H1 (cell line): ENCODE results near the gene NCKIPSD. TPM values are rescaled to one million over a fixed set of nuclear protein-coding genes. Genes with fewer than 3 reads are reported as not detected.

Source experiments
- CTCF ChIA-PET: fragments of 300-600 bp; sonication (Branson Sonifier 250); formaldehyde crosslinking; loops from one replicate; lab custom pipeline; 2021; ENCODE audit not compliant: partially characterized antibody; lab: Charles Lee
- POLR2A ChIA-PET: fragments of 300-600 bp; sonication (Branson Sonifier 250); formaldehyde crosslinking; loops from one replicate; lab custom pipeline; 2021; ENCODE audit warnings: inconsistent platforms; ENCODE audit not compliant: partially characterized antibody; lab: Charles Lee
- DNase-seq, 2 experiments: peaks; one replicate each; pipeline versions ENCODE4 v3.0.0 to v3.0.0-alpha.2; 2010 to 2022; ENCODE audit warnings: low spot score in 2 of 2, low read depth in 1 of 2, mixed read lengths in 1 of 2
- FAIRE-seq: peaks from 2 replicates; lab custom pipeline; 2011; peaks lifted over from hg19 to GRCh38; lab: Jason Lieb, UNC
- H2AFZ ChIP-seq: 2 replicates; pipeline ENCODE4 v1.8.1; 2012; ENCODE audit warnings: low read length, inconsistent platforms
- H2AK5ac ChIP-seq: 2 replicates; pipeline ENCODE4 v1.6.1; 2013; ENCODE audit warnings: low read depth, low read length
- H2BK120ac ChIP-seq: replicated peaks from 2 replicates; pipeline ENCODE3; 2013; ENCODE audit warnings: low read depth, low read length, inconsistent platforms
- H2BK12ac ChIP-seq: 2 replicates; pipeline ENCODE4 v1.6.1; 2013; ENCODE audit warnings: low read depth, low read length
- H2BK15ac ChIP-seq: 2 replicates; pipeline ENCODE4 v1.6.1; 2013; ENCODE audit warnings: low read length
- H2BK20ac ChIP-seq: 2 replicates; pipeline ENCODE4 v1.6.1; 2013; ENCODE audit warnings: low read length
- H2BK5ac ChIP-seq: 2 replicates; pipeline ENCODE4 v1.6.1; 2013; ENCODE audit warnings: low read depth, low read length
- H3K14ac ChIP-seq: 2 replicates; pipeline ENCODE4 v1.6.1; 2013; ENCODE audit warnings: inconsistent platforms; ENCODE audit not compliant: insufficient read length
- H3K18ac ChIP-seq: 2 replicates; pipeline ENCODE4 v1.6.1; 2013; ENCODE audit warnings: low read length; ENCODE audit errors: extremely low read depth
- H3K23ac ChIP-seq: 2 replicates; pipeline ENCODE4 v1.6.1; 2013; ENCODE audit warnings: inconsistent platforms; ENCODE audit not compliant: insufficient read length
- H3K23me2 ChIP-seq: 2 replicates; pipeline ENCODE4 v1.6.1; 2013; ENCODE audit warnings: low read depth, low read length
- H3K27ac ChIP-seq: 2 replicates; pipeline ENCODE4 v1.6.1; 2011; ENCODE audit warnings: low read depth, low read length, inconsistent platforms
- H3K27me3 ChIP-seq, 4 experiments: replicated peaks in 1 of 4; 1 replicate in 1 of 4; 2 replicates in 3 of 4; pipeline versions ENCODE4 v1.6.1 to v1.8.1; 2011 to 2013; ENCODE audit warnings: low read length in 3 of 4, mild to moderate bottlenecking in 3 of 4, inconsistent platforms in 2 of 4, mixed read lengths in 2 of 4, moderate library complexity in 1 of 4; ENCODE audit not compliant: control insufficient read depth in 3 of 4, insufficient read depth in 3 of 4; ENCODE audit errors: extremely low read depth in 1 of 4
- H3K36me3 ChIP-seq, 4 experiments: 2 replicates each; pipeline versions ENCODE4 v1.6.1 to v1.8.1; 2011 to 2013; ENCODE audit warnings: mild to moderate bottlenecking in 4 of 4, low read length in 3 of 4, moderate library complexity in 2 of 4, control low read depth in 1 of 4, inconsistent platforms in 1 of 4; ENCODE audit not compliant: insufficient read depth in 4 of 4, control insufficient read depth in 2 of 4
- H3K4ac ChIP-seq: replicated peaks from 2 replicates; pipeline ENCODE3; 2013; ENCODE audit warnings: low read length, low read depth, mixed read lengths, inconsistent platforms; ENCODE audit not compliant: insufficient read length
- H3K4me1 ChIP-seq, 4 experiments: replicated peaks in 1 of 4; 1 replicate in 1 of 4; 2 replicates in 3 of 4; pipeline versions ENCODE4 v1.6.1 to v1.8.1; 2011 to 2013; ENCODE audit warnings: low read length in 3 of 4, inconsistent platforms in 2 of 4, mixed read lengths in 1 of 4; ENCODE audit not compliant: insufficient read depth in 4 of 4, control insufficient read depth in 3 of 4
- H3K4me2 ChIP-seq, 2 experiments: 2 replicates each; pipeline versions ENCODE4 v1.6.1 to v1.8.1; 2011 to 2013; ENCODE audit warnings: low read depth in 2 of 2, low read length in 2 of 2, control low read depth in 1 of 2, inconsistent platforms in 1 of 2, mild to moderate bottlenecking in 1 of 2; ENCODE audit not compliant: insufficient read depth in 1 of 2
- H3K4me3 ChIP-seq, 4 experiments: fragments of 200-600, 300-600 bp in 1 of 4; sonication (generic), shearing (Covaris generic), sonication (Bioruptor Twin) in 1 of 4; 2 replicates each; pipeline versions ENCODE4 v1.5.1 to v1.8.1; 2011 to 2016; ENCODE audit warnings: low read length in 4 of 4, low read depth in 3 of 4, control low read depth in 2 of 4, inconsistent platforms in 2 of 4, mild to moderate bottlenecking in 2 of 4, mixed read lengths in 1 of 4, moderate library complexity in 1 of 4; ENCODE audit not compliant: insufficient read depth in 2 of 4; ENCODE audit errors: extremely low read depth in 1 of 4
- H3K56ac ChIP-seq: replicated peaks from 2 replicates; pipeline ENCODE3; 2013; ENCODE audit warnings: low read depth, mild to moderate bottlenecking, mixed read lengths, low read length, inconsistent platforms; ENCODE audit not compliant: insufficient read length
- H3K79me1 ChIP-seq: 2 replicates; pipeline ENCODE4 v1.6.1; 2013; ENCODE audit warnings: low read depth, low read length, control low read depth
- H3K79me2 ChIP-seq, 2 experiments: 2 replicates each; pipeline versions ENCODE4 v1.6.1 to v1.8.1; 2012 to 2013; ENCODE audit warnings: low read length in 2 of 2, mild to moderate bottlenecking in 2 of 2, inconsistent platforms in 1 of 2; ENCODE audit not compliant: insufficient read depth in 2 of 2, control insufficient read depth in 1 of 2
- H3K9ac ChIP-seq, 4 experiments: replicated peaks in 1 of 4; 1 replicate in 1 of 4; 2 replicates in 3 of 4; pipeline versions ENCODE4 v1.6.1 to v1.8.1; 2011 to 2013; ENCODE audit warnings: low read depth in 3 of 4, low read length in 3 of 4, control low read depth in 2 of 4, mild to moderate bottlenecking in 2 of 4, moderate library complexity in 2 of 4, inconsistent platforms in 1 of 4; ENCODE audit errors: extremely low read depth in 1 of 4
- H3K9me3 ChIP-seq, 2 experiments: 2 replicates each; pipeline versions ENCODE4 v1.6.1 to v1.8.1; 2012 to 2013; ENCODE audit warnings: mild to moderate bottlenecking in 2 of 2, moderate library complexity in 2 of 2, control low read depth in 1 of 2, inconsistent platforms in 1 of 2, low read depth in 1 of 2, low read length in 1 of 2, mixed read lengths in 1 of 2; ENCODE audit not compliant: insufficient read depth in 2 of 2
- H4K20me1 ChIP-seq, 2 experiments: replicated peaks in 1 of 2; 2 replicates each; pipeline versions ENCODE3 to v1.8.1; 2011 to 2013; ENCODE audit warnings: inconsistent platforms in 2 of 2, low read length in 2 of 2, mild to moderate bottlenecking in 1 of 2; ENCODE audit not compliant: insufficient read depth in 2 of 2, control insufficient read depth in 1 of 2
- H4K5ac ChIP-seq: 2 replicates; pipeline ENCODE4 v1.6.1; 2013; ENCODE audit warnings: low read length, low read depth, mixed read lengths, inconsistent platforms; ENCODE audit not compliant: insufficient read length
- H4K8ac ChIP-seq: 2 replicates; pipeline ENCODE4 v1.8.0; 2013; ENCODE audit warnings: mild to moderate bottlenecking, moderate library complexity, low read length, inconsistent platforms; ENCODE audit not compliant: insufficient read depth; ENCODE audit errors: extremely low read depth
- H4K91ac ChIP-seq: replicated peaks from 2 replicates; pipeline ENCODE3; 2013; ENCODE audit warnings: low read length, mixed read lengths, inconsistent platforms; ENCODE audit not compliant: insufficient read length
- ASH2L ChIP-seq: fragments of 200-600, 300-600 bp; sonication (generic); IDR thresholded peaks from one replicate; pipeline ENCODE4 v1.7.1; 2017; ENCODE audit warnings: low read length
- BACH1 ChIP-seq: IDR thresholded peaks from 2 replicates; pipeline ENCODE4 v1.6.1; 2012; ENCODE audit warnings: low read length, improper control_type of control experiment
- CEBPB ChIP-seq: IDR thresholded peaks from 2 replicates; pipeline ENCODE4 v1.6.1; 2012; ENCODE audit warnings: low read depth, low read length
- NANOG ChIP-seq: IDR thresholded peaks from 2 replicates; pipeline ENCODE4 v1.6.1; 2011; ENCODE audit warnings: low read length, low read depth, mild to moderate bottlenecking, inconsistent platforms; ENCODE audit not compliant: insufficient read depth, poor library complexity, severe bottlenecking
- POLR2A ChIP-seq, 2 experiments: IDR thresholded peaks; 1 replicate in 1 of 2; 2 replicates in 1 of 2; pipeline ENCODE4 v1.6.1; 2011; ENCODE audit warnings: low read depth in 2 of 2, low read length in 2 of 2, mild to moderate bottlenecking in 2 of 2; ENCODE audit errors: control extremely low read depth in 1 of 2
- RAD21 ChIP-seq, 2 experiments: IDR thresholded peaks in 1 of 2; conservative IDR thresholded peaks in 1 of 2; 2 replicates each; pipeline ENCODE4 v1.6.1; 2011; ENCODE audit warnings: low read depth in 2 of 2, low read length in 2 of 2, improper control_type of control experiment in 1 of 2, inconsistent platforms in 1 of 2, mild to moderate bottlenecking in 1 of 2, moderate library complexity in 1 of 2
- RFX5 ChIP-seq: IDR thresholded peaks from 2 replicates; pipeline ENCODE4 v1.6.1; 2011; ENCODE audit warnings: low read depth, low read length, improper control_type of control experiment, borderline replicate concordance
- RNF2 ChIP-seq: fragments of 200-900, 300-1000 bp; sonication (generic); IDR thresholded peaks from 2 replicates; pipeline ENCODE4 v1.7.1; 2016; ENCODE audit warnings: borderline replicate concordance, low read depth, mild to moderate bottlenecking, antibody characterized with exemption, low read length; ENCODE audit not compliant: poor library complexity, severe bottlenecking; ENCODE audit errors: missing control alignments
- SIN3A ChIP-seq, 2 experiments: IDR thresholded peaks in 1 of 2; conservative IDR thresholded peaks in 1 of 2; 2 replicates each; pipeline ENCODE4 v1.6.1; 2011 to 2012; ENCODE audit warnings: low read length in 2 of 2, improper control_type of control experiment in 1 of 2, low read depth in 1 of 2, mild to moderate bottlenecking in 1 of 2
- SIRT6 ChIP-seq: IDR thresholded peaks from one replicate; pipeline ENCODE4 v1.7.1; 2012; ENCODE audit warnings: low read length, inconsistent platforms
- SP1 ChIP-seq: IDR thresholded peaks from 2 replicates; pipeline ENCODE4 v1.6.1; 2011; ENCODE audit warnings: low read depth, low read length
- TBP ChIP-seq: IDR thresholded peaks from 2 replicates; pipeline ENCODE4 v1.6.1; 2011; ENCODE audit warnings: low read depth, low read length, improper control_type of control experiment
- ZNF274 ChIP-seq: IDR thresholded peaks from 2 replicates; pipeline ENCODE4 v1.7.0; 2012; ENCODE audit warnings: low read length, borderline replicate concordance; ENCODE audit errors: extremely low read depth
- WGBS, 2 experiments: shearing (Covaris generic) in 1 of 2; methylation state at CpG; one replicate each; pipeline versions ENCODE4 v1.1.6 to v1.1.7; 2013 to 2015; ENCODE audit warnings: low lambda C conversion rate in 2 of 2, mixed read lengths in 2 of 2, inconsistent platforms in 1 of 2, low coverage in 1 of 2, missing lambda C conversion rate in 1 of 2; ENCODE audit not compliant: insufficient replicate concordance in 2 of 2, insufficient coverage in 1 of 2, insufficient read length in 1 of 2; ENCODE audit errors: extremely low coverage in 1 of 2, missing lambda C conversion rate in 1 of 2; 5-methylcytosine and 5-hydroxymethylcytosine counted together
- polyA plus RNA-seq, 7 experiments: library from polyadenylated mRNA; depleted of rRNA in 3 of 7; stranded (reverse) in 5 of 7; unstranded in 2 of 7; fragments of >200 nt in 5 of 7; fragments of 200-250 nt in 2 of 7; gene quantifications; 1 replicate in 5 of 7; 2 replicates in 1 of 7; 4 replicates in 1 of 7; pipeline versions ENCODE4 v1.2.1 to v1.2.3, GENCODE V29; 2011 to 2013; ENCODE audit warnings: missing spikeins in 2 of 7, mixed read lengths in 2 of 7
- total RNA-seq: library from RNA; stranded (reverse); fragmentation: NEBNext Ultra II Directional; extraction: Animal tissue kit (Norgen Biotek cat#: 25700); gene quantifications from 2 replicates; pipeline ENCODE4 v1.2.1, GENCODE V29; 2021
- TF ChIP-seq, protein P1 (sequence below): IDR thresholded peaks from 2 replicates; pipeline ENCODE4 v1.6.1; 2012; ENCODE audit warnings: inconsistent platforms

Gene NCKIPSD
- total and polyA plus RNA-seq, 2 of the 8 experiments (the other 6 are each of a cell fraction or from before 2014, with no cell fraction given), result 34.7 to 91.8 TPM

GRCh38 chr3:48629894-48630293, 55.8 kb downstream of the NCKIPSD start:
- POLR2A ChIA-PET, result interaction anchor here (1.5 to 2.2 kb wide), 4 partner anchors 10 to 66 kb away, joined by 3 to 7 read pairs (median 4); no protein-coding TSS in a partner anchor

More at GRCh38 chr3:48629894-48630293, 55.8 kb downstream of the NCKIPSD start:
- CTCF ChIA-PET, result interaction anchor here (1.5 to 1.6 kb wide), 2 partner anchors 56 to 68 kb away, joined by 4 to 5 read pairs; partner anchors contain the start of gene NCKIPSD
- no peak overlapping the region for H3K23ac ChIP-seq
- no peak overlapping the region for H3K27ac ChIP-seq
- 0 out of 2 replicates have a peak, but pooled peaks cover 2% of the 10 kb centered on the region for H3K23me2 ChIP-seq
- no peaks in the 10 kb centered on the region; a peak in 1 of 7 replicates for H3K27me3 ChIP-seq
- H4K91ac ChIP-seq, result no peak overlapping the region
- peaks cover 20 to 59% (median 34%) of the 10 kb centered on the region in 4 experiments for H3K36me3 ChIP-seq
- H3K9me3 ChIP-seq, result no peaks in the 10 kb centered on the region
- no peak overlapping the region for H2AK5ac ChIP-seq
- H3K4me3 ChIP-seq, result no peak overlapping the region
- no peak overlapping the region for H3K9ac ChIP-seq
- DNase-seq (no peak), FAIRE-seq (no peak)
- peaks cover 6 to 34% of the 10 kb centered on the region in 2 experiments for H4K20me1 ChIP-seq
- no peak overlapping the region for H2AFZ ChIP-seq
- peaks cover 0 to 2% (median 0%) of the 10 kb centered on the region in 4 experiments; a peak in 2 of 7 replicates for H3K4me1 ChIP-seq
- no peak overlapping the region for H3K14ac ChIP-seq
- no peak overlapping the region for H3K4ac ChIP-seq
- peaks cover 0 to 9% of the 10 kb centered on the region in 2 experiments; a peak in 1 of 4 replicates for H3K79me2 ChIP-seq
- H3K4me2 ChIP-seq, result no peak overlapping the region
- H3K56ac ChIP-seq, result no peak overlapping the region
- no peak overlapping the region for H2BK5ac ChIP-seq
- no peak overlapping the region for H4K5ac ChIP-seq
- no peak overlapping the region for H2BK15ac ChIP-seq
- no peak overlapping the region; the same call in 1 of the 2 replicates for H4K8ac ChIP-seq
- TF ChIP-seq SIN3A (conservative IDR thresholded peaks at IDR 0.05 in 1 of 2, IDR thresholded peaks at IDR 0.05 in 1 of 2; ENCODE audit: low read depth in 1 of 2, low read length in 2 of 2), result no peak
- no peak for TF ChIP-seq SP1
- no peak for TF ChIP-seq RFX5
- TF ChIP-seq, protein P1, sequence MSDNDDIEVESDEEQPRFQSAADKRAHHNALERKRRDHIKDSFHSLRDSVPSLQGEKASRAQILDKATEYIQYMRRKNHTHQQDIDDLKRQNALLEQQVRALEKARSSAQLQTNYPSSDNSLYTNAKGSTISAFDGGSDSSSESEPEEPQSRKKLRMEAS, result no peak
- no peak for TF ChIP-seq TBP
- TF ChIP-seq RNF2, result no peak
- no peak for TF ChIP-seq NANOG
- TF ChIP-seq BACH1, result no peak
- no peak for TF ChIP-seq ASH2L
- no peak for TF ChIP-seq POLR2A (IDR thresholded peaks at IDR 0.05; ENCODE audit: control extremely low read depth in 1 of 2, low read depth in 2 of 2, low read length in 2 of 2)
- TF ChIP-seq SIRT6, result no peak
- no peak for TF ChIP-seq RAD21 (IDR thresholded peaks at IDR 0.05 in 1 of 2, conservative IDR thresholded peaks at IDR 0.05 in 1 of 2; ENCODE audit: low read depth in 2 of 2, low read length in 2 of 2)
- TF ChIP-seq CEBPB, result no peak
- no peak for TF ChIP-seq ZNF274
- H3K18ac ChIP-seq, result no peak overlapping the region
- no peak overlapping the region for H2BK12ac ChIP-seq
- no peak overlapping the region for H2BK120ac ChIP-seq
- WGBS, 2 experiments, result 100% methylated on average over 3 of the region's 12 CpGs; no CpG with 5 or more reads in 1 of the 2 experiments
- H2BK20ac ChIP-seq, result no peak overlapping the region
- peaks cover 7% of the 10 kb centered on the region for H3K79me1 ChIP-seq
